GM23338 (cell line): ENCODE measurements around the gene CDH4.

Source experiments
- CREB1 ChIP-seq: fragments of 250-450 bp; sonication (Bioruptor Pico); IDR thresholded peaks from 2 replicates; pipeline ENCODE4 v1.5.0; 2020; ENCODE audit warnings: low read depth, mild to moderate bottlenecking, moderate library complexity
- EZH2 ChIP-seq: fragments of 200-600 bp; sonication (generic); IDR thresholded peaks from one replicate; pipeline ENCODE4 v1.8.0; 2017; ENCODE audit warnings: antibody characterized with exemption, mild to moderate bottlenecking, low read depth; ENCODE audit not compliant: unreplicated experiment
- JUNB ChIP-seq: IDR thresholded peaks from one replicate; pipeline ENCODE4 v1.6.1; 2016; ENCODE audit warnings: antibody characterized with exemption; ENCODE audit not compliant: unreplicated experiment
- POLR2AphosphoS5 ChIP-seq: IDR thresholded peaks from 2 replicates; pipeline ENCODE4 v1.6.1; 2016; ENCODE audit warnings: antibody characterized with exemption, low read depth
- ZNF114 ChIP-seq: fragments of 250-450 bp; sonication (Bioruptor Pico); IDR thresholded peaks from 2 replicates; pipeline ENCODE4 v1.5.0; 2020; ENCODE audit warnings: mild to moderate bottlenecking, moderate library complexity
- TF ChIP-seq, protein P1 (sequence below), 2 experiments: fragments of 200-600 bp in 1 of 2; sonication (generic) in 1 of 2; conservative IDR thresholded peaks; 2 replicates each; pipeline versions ENCODE4 v1.5.1 to v1.6.1; 2016 to 2017; ENCODE audit warnings: antibody characterized with exemption in 2 of 2, low read depth in 2 of 2, mild to moderate bottlenecking in 2 of 2, moderate library complexity in 1 of 2
- TF ChIP-seq, protein P2 (sequence below): IDR thresholded peaks from one replicate; pipeline ENCODE4 v1.6.1; 2018; ENCODE audit warnings: antibody characterized with exemption; ENCODE audit not compliant: unreplicated experiment
- TF ChIP-seq, protein P3 (sequence below): IDR thresholded peaks from 2 replicates; pipeline ENCODE4 v1.6.1; 2016; ENCODE audit warnings: antibody characterized with exemption

DNA sequence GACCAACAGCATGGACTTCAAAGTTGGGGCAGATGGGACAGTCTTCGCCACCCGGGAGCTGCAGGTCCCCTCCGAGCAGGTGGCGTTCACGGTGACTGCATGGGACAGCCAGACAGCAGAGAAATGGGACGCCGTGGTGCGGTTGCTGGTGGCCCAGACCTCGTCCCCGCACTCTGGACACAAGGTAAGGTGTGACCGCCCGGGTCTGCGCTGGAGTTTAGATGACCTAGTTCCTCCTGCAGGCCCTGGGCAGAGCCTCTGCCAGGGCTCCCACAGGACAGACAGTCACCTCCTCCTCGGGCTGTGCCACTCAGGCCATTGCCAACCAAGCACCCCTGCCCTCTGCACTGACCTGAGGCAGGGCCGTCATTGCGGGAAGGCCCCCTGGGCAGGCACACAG lies 491.5 kb downstream of the CDH4 start:
- TF ChIP-seq EZH2 (no peak), ZNF114 (CRISPR knock-in tag) (no peak), POLR2AphosphoS5 (no peak), CREB1 (CRISPR knock-in tag) (no peak), JUNB (no peak)
- TF ChIP-seq, protein P1, sequence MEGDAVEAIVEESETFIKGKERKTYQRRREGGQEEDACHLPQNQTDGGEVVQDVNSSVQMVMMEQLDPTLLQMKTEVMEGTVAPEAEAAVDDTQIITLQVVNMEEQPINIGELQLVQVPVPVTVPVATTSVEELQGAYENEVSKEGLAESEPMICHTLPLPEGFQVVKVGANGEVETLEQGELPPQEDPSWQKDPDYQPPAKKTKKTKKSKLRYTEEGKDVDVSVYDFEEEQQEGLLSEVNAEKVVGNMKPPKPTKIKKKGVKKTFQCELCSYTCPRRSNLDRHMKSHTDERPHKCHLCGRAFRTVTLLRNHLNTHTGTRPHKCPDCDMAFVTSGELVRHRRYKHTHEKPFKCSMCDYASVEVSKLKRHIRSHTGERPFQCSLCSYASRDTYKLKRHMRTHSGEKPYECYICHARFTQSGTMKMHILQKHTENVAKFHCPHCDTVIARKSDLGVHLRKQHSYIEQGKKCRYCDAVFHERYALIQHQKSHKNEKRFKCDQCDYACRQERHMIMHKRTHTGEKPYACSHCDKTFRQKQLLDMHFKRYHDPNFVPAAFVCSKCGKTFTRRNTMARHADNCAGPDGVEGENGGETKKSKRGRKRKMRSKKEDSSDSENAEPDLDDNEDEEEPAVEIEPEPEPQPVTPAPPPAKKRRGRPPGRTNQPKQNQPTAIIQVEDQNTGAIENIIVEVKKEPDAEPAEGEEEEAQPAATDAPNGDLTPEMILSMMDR (conservative IDR thresholded peaks at IDR 0.05; ENCODE audit: low read depth in 2 of 2) = no peak
- TF ChIP-seq, protein P2, sequence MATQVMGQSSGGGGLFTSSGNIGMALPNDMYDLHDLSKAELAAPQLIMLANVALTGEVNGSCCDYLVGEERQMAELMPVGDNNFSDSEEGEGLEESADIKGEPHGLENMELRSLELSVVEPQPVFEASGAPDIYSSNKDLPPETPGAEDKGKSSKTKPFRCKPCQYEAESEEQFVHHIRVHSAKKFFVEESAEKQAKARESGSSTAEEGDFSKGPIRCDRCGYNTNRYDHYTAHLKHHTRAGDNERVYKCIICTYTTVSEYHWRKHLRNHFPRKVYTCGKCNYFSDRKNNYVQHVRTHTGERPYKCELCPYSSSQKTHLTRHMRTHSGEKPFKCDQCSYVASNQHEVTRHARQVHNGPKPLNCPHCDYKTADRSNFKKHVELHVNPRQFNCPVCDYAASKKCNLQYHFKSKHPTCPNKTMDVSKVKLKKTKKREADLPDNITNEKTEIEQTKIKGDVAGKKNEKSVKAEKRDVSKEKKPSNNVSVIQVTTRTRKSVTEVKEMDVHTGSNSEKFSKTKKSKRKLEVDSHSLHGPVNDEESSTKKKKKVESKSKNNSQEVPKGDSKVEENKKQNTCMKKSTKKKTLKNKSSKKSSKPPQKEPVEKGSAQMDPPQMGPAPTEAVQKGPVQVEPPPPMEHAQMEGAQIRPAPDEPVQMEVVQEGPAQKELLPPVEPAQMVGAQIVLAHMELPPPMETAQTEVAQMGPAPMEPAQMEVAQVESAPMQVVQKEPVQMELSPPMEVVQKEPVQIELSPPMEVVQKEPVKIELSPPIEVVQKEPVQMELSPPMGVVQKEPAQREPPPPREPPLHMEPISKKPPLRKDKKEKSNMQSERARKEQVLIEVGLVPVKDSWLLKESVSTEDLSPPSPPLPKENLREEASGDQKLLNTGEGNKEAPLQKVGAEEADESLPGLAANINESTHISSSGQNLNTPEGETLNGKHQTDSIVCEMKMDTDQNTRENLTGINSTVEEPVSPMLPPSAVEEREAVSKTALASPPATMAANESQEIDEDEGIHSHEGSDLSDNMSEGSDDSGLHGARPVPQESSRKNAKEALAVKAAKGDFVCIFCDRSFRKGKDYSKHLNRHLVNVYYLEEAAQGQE = no peak
- TF ChIP-seq, protein P3, sequence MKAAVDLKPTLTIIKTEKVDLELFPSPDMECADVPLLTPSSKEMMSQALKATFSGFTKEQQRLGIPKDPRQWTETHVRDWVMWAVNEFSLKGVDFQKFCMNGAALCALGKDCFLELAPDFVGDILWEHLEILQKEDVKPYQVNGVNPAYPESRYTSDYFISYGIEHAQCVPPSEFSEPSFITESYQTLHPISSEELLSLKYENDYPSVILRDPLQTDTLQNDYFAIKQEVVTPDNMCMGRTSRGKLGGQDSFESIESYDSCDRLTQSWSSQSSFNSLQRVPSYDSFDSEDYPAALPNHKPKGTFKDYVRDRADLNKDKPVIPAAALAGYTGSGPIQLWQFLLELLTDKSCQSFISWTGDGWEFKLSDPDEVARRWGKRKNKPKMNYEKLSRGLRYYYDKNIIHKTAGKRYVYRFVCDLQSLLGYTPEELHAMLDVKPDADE = no peak
